ENCODE measurements around the gene TECTA. TPM values are rescaled to one million over a fixed set of nuclear protein-coding genes. Genes with fewer than 3 reads are reported as not detected.

The TECTA gene
- total RNA-seq, 1 donor from 2014 or later, result 0.75 TPM

GRCh38 chr11:121138259-121138658, 37.2 kb downstream of the TECTA start:
- H3K36me3 Mint-ChIP-seq (ENCODE audit: low read depth), result no peaks in the 10 kb centered on the region
- H3K9me3 Mint-ChIP-seq (ENCODE audit: low read depth), result no peaks in the 10 kb centered on the region
- H3K4me3 Mint-ChIP-seq (ENCODE audit: unreplicated experiment), result no peak overlapping the region
- H3K27me3 Mint-ChIP-seq (ENCODE audit: low read depth), result no peaks in the 10 kb centered on the region
- no peaks in the 10 kb centered on the region for H3K4me1 Mint-ChIP-seq (ENCODE audit: low read depth)
- H3K27ac Mint-ChIP-seq (ENCODE audit: unreplicated experiment), result no peak overlapping the region
- no peak for DNase-seq (ENCODE audit: low spot score)
- TF ChIP-seq CTCF (IDR thresholded peaks at IDR 0.05), result no peak

GRCh38 chr11:121140369-121140768, 39.3 kb downstream of the TECTA start:
- Mint-ChIP-seq H3K36me3 (ENCODE audit: low read depth) (no peaks in the 10 kb centered on the region), H3K27ac (ENCODE audit: unreplicated experiment) (no peak overlapping the region), H3K9me3 (ENCODE audit: low read depth) (no peaks in the 10 kb centered on the region), H3K4me3 (ENCODE audit: unreplicated experiment) (no peak overlapping the region), H3K27me3 (ENCODE audit: low read depth) (no peaks in the 10 kb centered on the region), H3K4me1 (ENCODE audit: low read depth) (no peaks in the 10 kb centered on the region)
- no peak for DNase-seq (ENCODE audit: low spot score)
- no peak for TF ChIP-seq CTCF (IDR thresholded peaks at IDR 0.05)

- Mint-ChIP-seq H3K27me3 (ENCODE audit: low read depth) (no peaks in the 10 kb centered on the region), H3K36me3 (ENCODE audit: low read depth) (no peaks in the 10 kb centered on the region), H3K4me3 (ENCODE audit: unreplicated experiment) (no peak overlapping the region), H3K27ac (ENCODE audit: unreplicated experiment) (no peak overlapping the region), H3K9me3 (ENCODE audit: low read depth) (no peaks in the 10 kb centered on the region), H3K4me1 (ENCODE audit: low read depth) (no peaks in the 10 kb centered on the region)
- TF ChIP-seq CTCF (IDR thresholded peaks at IDR 0.05), result no peak
- no peak for DNase-seq (ENCODE audit: low spot score)
Observed at GRCh38 chr11:121141066-121141465, 40.0 kb downstream of the TECTA start.

- H3K4me1 Mint-ChIP-seq (ENCODE audit: low read depth), result no peaks in the 10 kb centered on the region
- no peak for DNase-seq (ENCODE audit: low spot score)
- no peak for TF ChIP-seq CTCF (IDR thresholded peaks at IDR 0.05)
- H3K27me3 Mint-ChIP-seq (ENCODE audit: low read depth), result no peaks in the 10 kb centered on the region
- no peaks in the 10 kb centered on the region for H3K9me3 Mint-ChIP-seq (ENCODE audit: low read depth)
- H3K4me3 Mint-ChIP-seq (ENCODE audit: unreplicated experiment), result no peak overlapping the region
- no peak overlapping the region for H3K27ac Mint-ChIP-seq (ENCODE audit: unreplicated experiment)
- H3K36me3 Mint-ChIP-seq (ENCODE audit: low read depth), result no peaks in the 10 kb centered on the region
Observed at GRCh38 chr11:121143921-121144320, 42.9 kb downstream of the TECTA start.

GRCh38 chr11:121144723-121145122, 43.7 kb downstream of the TECTA start:
- no peaks in the 10 kb centered on the region for H3K9me3 Mint-ChIP-seq (ENCODE audit: low read depth)
- H3K27ac Mint-ChIP-seq (ENCODE audit: unreplicated experiment), result no peak overlapping the region
- no peak overlapping the region for H3K4me3 Mint-ChIP-seq (ENCODE audit: unreplicated experiment)
- DNase-seq (ENCODE audit: low spot score), result no peak
- no peaks in the 10 kb centered on the region for H3K4me1 Mint-ChIP-seq (ENCODE audit: low read depth)
- H3K27me3 Mint-ChIP-seq (ENCODE audit: low read depth), result no peaks in the 10 kb centered on the region
- H3K36me3 Mint-ChIP-seq (ENCODE audit: low read depth), result no peaks in the 10 kb centered on the region
- TF ChIP-seq CTCF (IDR thresholded peaks at IDR 0.05), result no peak

Data from chondrocyte (in vitro differentiated cells).